Measurements from ENCODE around the gene BRMS1L. TPM values are rescaled to one million over a fixed set of nuclear protein-coding genes. Genes with fewer than 3 reads are reported as not detected.

Gene BRMS1L
- total and polyA plus RNA-seq, 2 donors from 2014 or later, result 7.3 to 9.0 TPM

DNA sequence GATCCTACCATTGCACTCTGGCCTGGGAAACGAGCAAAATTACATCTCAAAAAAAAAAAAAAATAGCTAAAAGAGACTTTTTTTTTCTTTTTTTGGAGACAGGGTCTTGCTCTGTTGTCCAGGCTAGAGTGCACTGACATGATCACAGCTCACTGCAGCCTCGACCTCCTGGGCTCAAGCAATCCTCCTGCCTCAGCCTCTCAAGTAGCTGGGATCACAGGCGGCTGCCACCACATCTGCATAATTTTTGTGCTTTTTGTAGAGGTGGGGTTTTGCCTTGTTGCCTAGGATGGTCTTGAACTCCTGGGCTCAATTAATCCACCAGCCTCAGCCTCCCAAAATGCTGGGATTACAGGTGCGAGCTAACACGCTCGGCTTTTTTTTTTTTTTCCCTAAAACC is 28.3 kb upstream of the BRMS1L start:
- FAIRE-seq, result no peak
- no peak overlapping the region for H3K27ac ChIP-seq (ENCODE audit: low read depth in 2 of 2, low read length in 2 of 2)
- H3K4me1 ChIP-seq (ENCODE audit: control insufficient read depth in 2 of 3, insufficient read depth in 2 of 3, low read depth in 1 of 3, low read length in 3 of 3), result no peaks in the 10 kb centered on the region
- no peak for DNase-seq
- H3K27me3 ChIP-seq (ENCODE audit: control insufficient read depth, insufficient read depth, low read length), result no peaks in the 10 kb centered on the region
- no peak overlapping the region for H3K9ac ChIP-seq (ENCODE audit: low read length in 3 of 3)
- no peaks in the 10 kb centered on the region for H3K9me3 ChIP-seq (ENCODE audit: control insufficient read depth in 2 of 3, insufficient read depth in 1 of 3, low read length in 3 of 3)
- no peaks in the 10 kb centered on the region for H3K36me3 ChIP-seq (ENCODE audit: control insufficient read depth in 2 of 3, insufficient read depth in 3 of 3, low read length in 3 of 3)
- intact Hi-C loops (cut with DNase I), result no loop called here
- no peak overlapping the region for H3K4me3 ChIP-seq (ENCODE audit: low read length in 3 of 3)
- no peak for TF ChIP-seq CTCF (IDR thresholded peaks at IDR 0.05; ENCODE audit: borderline replicate concordance, extremely low read depth, insufficient read depth)

GRCh38 chr14:35806006-35806907 is 19.9 kb upstream of the BRMS1L start:
- no peak for TF ChIP-seq CTCF (IDR thresholded peaks at IDR 0.05; ENCODE audit: borderline replicate concordance, extremely low read depth, insufficient read depth)
- no peaks in the 10 kb centered on the region for H3K27me3 ChIP-seq (ENCODE audit: control insufficient read depth, insufficient read depth, low read length)
- intact Hi-C loops (cut with DNase I), result no loop called here
- FAIRE-seq (no peak), DNase-seq (no peak)
- H3K36me3 ChIP-seq (ENCODE audit: control insufficient read depth in 2 of 3, insufficient read depth in 3 of 3, low read length in 3 of 3), result no peaks in the 10 kb centered on the region
- H3K9me3 ChIP-seq (ENCODE audit: control insufficient read depth in 2 of 3, insufficient read depth in 1 of 3, low read length in 3 of 3), result no peaks in the 10 kb centered on the region
- H3K4me1 ChIP-seq (ENCODE audit: control insufficient read depth in 2 of 3, insufficient read depth in 2 of 3, low read depth in 1 of 3, low read length in 3 of 3), result peaks cover 0 to 6% (median 0%) of the 10 kb centered on the region in 3 donors
- H3K9ac ChIP-seq (ENCODE audit: low read length in 3 of 3), result no peak overlapping the region
- H3K27ac ChIP-seq (ENCODE audit: low read depth in 2 of 2, low read length in 2 of 2), result no peak overlapping the region
- no peak overlapping the region for H3K4me3 ChIP-seq (ENCODE audit: low read length in 3 of 3)

GRCh38 chr14:35807131-35807961 is 18.8 kb upstream of the BRMS1L start:
- Histone ChIP-seq H3K27me3 (ENCODE audit: control insufficient read depth, insufficient read depth, low read length) (no peaks in the 10 kb centered on the region), H3K9ac (ENCODE audit: low read length in 3 of 3) (no peak overlapping the region), H3K4me1 (ENCODE audit: control insufficient read depth in 2 of 3, insufficient read depth in 2 of 3, low read depth in 1 of 3, low read length in 3 of 3) (peaks cover 0 to 6% (median 0%) of the 10 kb centered on the region in 3 donors), H3K4me3 (ENCODE audit: low read length in 3 of 3) (peak overlapping the region; percentile 61 to 85 (median 71)), H3K27ac (ENCODE audit: low read depth in 2 of 2, low read length in 2 of 2) (no peak overlapping the region), H3K9me3 (ENCODE audit: control insufficient read depth in 2 of 3, insufficient read depth in 1 of 3, low read length in 3 of 3) (no peaks in the 10 kb centered on the region), H3K36me3 (ENCODE audit: control insufficient read depth in 2 of 3, insufficient read depth in 3 of 3, low read length in 3 of 3) (no peaks in the 10 kb centered on the region)
- DNase-seq (peak in 1 of 5 donors; percentile 13), FAIRE-seq (no peak)
- TF ChIP-seq CTCF (IDR thresholded peaks at IDR 0.05; ENCODE audit: borderline replicate concordance, extremely low read depth, insufficient read depth), result no peak
- intact Hi-C loops (cut with DNase I), result no loop called here

All from kidney (tissue), 14 donors.